GM19455 (cell line): ENCODE measurements around the gene C1orf174.

ENCODE experiments used
- ATAC-seq: cut with Tn5 transposase; IDR thresholded peaks from one replicate; pipeline ENCODE4 v1.9.1; 2021; ENCODE audit not compliant: unreplicated experiment

C1orf174 gene

GRCh38 chr1:3879099-3879498, 21.0 kb downstream of the C1orf174 start:
- ATAC-seq, result no peak

- no peak for ATAC-seq
Observed at GRCh38 chr1:3876716-3877115, 23.4 kb downstream of the C1orf174 start.

GRCh38 chr1:3874736-3875135, 25.3 kb downstream of the C1orf174 start:
- no peak for ATAC-seq

DNA sequence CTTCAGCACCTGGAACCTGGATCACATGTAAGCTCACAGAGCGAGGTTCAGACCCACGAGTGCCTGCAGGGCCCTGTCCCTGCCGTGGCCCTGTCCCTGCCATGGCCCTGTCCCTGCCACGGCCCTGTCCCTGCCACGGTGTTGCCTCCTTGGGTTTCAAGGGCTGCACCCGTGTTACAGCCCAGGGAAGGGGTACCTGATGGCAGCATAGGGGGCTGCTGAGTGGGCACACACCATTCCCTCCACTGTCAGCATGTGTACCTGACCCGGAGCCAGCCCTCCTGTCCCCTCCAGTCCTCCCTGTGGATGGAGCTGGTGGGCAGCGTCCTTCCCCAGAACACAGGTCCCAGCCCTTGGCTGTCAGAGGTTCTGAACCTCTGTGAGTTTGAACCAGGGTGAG, 27.5 kb downstream of the C1orf174 start:
- ATAC-seq, result no peak

DNA sequence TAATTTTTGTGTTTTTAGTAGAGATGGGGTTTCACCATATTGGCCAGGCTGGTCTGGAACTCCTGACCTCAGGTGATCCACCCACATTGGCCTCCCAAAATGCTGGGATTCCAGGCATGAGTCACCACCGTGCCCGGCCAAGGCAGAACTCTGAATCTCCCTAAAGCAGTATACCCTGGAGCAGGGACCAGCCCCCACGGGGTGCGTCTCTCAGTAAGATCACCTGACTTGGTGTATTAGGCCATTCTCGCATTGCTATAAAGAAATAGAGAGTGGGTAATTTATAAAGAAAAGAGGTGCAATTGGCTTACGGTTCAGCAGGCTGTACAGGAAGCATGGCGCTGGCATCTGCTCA, 28.6 kb downstream of the C1orf174 start:
- ATAC-seq, result no peak

DNA sequence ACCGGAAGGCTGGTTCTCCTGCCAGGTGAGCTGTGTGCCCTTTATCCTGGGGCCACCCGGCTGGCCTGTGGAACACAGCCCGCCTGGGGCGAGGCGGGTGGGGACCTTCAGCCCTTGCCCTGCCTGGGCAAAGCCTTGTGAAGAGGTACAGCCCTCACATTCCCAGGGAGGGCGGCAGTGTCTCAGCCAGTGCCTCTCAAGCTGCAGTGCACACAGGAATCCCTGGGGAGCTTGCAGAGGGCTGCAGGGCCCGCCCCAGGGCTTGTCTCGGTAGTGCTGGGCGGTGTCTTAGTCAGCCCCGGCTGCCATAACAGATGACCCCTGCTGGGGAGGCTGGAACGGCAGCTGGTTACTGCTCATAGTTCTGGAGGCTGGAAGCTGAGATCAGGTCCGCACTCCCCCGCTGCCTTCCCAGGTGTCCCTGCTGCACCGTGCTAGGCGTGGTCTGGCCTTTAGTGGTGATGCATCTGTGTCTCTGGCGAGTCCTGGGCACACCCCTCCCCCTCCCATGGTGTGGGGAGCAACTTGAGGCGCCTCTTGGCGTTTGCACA, 30.2 kb downstream of the C1orf174 start:
- ATAC-seq, result no peak

DNA sequence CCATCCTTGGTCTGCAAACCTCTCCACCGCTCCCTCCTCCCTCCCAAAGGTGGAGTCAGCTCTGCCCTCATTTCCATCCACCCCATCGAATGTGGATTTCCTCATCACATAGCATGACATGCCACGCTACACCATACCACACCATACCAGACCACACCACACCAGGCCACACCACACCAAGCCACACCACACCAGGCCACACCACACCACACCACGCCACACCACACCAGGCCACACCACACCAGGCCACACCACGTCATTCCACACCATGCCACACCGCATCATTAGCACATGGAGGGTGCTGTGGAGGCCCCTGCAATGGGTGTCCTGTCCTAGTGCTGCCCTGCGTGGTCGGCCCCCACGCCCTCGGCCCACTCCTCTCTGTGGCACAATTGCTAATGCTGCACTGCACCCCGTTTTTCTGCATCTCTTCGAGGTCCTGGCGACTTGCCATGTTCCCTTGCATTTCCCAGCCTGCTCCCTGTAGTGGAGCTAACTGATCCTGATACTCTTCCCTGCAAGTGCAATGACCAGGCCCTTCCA, 31.5 kb downstream of the C1orf174 start:
- no peak for ATAC-seq

- ATAC-seq, result no peak
Observed at GRCh38 chr1:3865606-3866160, 34.4 kb downstream of the C1orf174 start.

GRCh38 chr1:3864884-3865283, 35.2 kb downstream of the C1orf174 start:
- no peak for ATAC-seq

- ATAC-seq, result no peak
Observed at GRCh38 chr1:3863231-3863935, 36.7 kb downstream of the C1orf174 start.

GRCh38 chr1:3858231-3858981, 41.7 kb downstream of the C1orf174 start:
- ATAC-seq, result no peak

DNA sequence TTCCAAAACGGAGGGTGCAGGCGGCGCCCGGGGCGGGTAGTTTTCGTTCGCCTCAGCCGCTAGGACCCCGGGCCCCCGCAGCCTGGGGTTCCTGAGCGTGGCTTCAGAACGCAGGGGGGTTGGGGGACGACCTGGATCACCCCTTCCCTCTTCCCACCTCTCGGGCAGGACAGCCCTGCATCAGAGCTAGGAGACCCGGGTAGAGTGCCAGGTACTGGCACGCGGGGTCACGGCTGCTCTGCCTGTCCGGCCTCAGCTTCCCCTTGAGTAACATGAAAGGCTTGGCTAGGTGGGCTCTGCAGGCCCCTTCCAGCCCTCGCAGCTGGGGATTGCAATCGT, 42.3 kb downstream of the C1orf174 start:
- no peak for ATAC-seq

GRCh38 chr1:3856923-3857790, 42.9 kb downstream of the C1orf174 start, which contains the start of the genes CEP104 and DFFB:
Gene CEP104 (minus strand): TSS chr1:3857211. CDS start chr1:3852407, 4,804 bp downstream.
Gene DFFB (plus strand): TSS chr1:3857476. CDS start chr1:3857604, 128 bp downstream.
- ATAC-seq, result peak; percentile 93

DNA sequence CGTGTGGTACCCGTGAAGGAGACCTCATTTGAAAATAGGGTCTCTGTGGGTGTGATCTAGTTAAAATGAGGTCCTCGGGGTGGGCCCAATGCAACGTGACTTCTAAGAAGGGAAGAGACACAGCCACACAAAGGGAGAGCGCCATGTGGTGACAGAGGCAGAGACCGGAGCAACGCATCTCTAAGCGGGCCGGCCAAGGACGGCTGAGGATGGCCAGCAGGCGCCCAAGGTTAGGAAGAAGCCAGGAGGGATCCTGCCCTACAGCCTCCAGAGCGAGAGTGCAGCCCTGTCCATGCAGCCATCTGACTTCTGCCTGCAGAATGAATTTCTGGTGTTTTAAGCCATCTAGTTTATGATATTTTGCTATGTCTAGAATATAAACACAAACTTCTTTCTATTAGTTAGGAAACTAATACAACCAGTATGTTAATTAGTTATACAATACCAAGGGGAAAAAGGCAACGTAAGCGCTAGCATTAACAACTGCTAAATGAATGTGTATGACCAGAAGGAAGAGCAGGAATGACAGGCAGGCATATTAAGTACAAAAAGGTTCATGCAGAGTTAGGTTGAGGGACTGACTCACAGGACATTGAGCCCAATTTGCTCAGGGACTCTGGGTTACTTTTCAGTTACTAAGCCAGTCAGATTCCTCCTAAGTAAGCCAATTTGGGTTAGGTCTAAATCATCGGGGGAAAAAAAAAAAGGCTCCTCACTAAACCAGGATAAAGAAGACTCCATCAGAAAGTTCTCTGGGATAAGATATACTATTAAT, 47.2 kb downstream of the C1orf174 start:
- no peak for ATAC-seq

GRCh38 chr1:3852091-3852490, 48.0 kb downstream of the C1orf174 start:
- ATAC-seq, result no peak

- no peak for ATAC-seq
Observed at GRCh38 chr1:3851292-3851691, 48.8 kb downstream of the C1orf174 start.

DNA sequence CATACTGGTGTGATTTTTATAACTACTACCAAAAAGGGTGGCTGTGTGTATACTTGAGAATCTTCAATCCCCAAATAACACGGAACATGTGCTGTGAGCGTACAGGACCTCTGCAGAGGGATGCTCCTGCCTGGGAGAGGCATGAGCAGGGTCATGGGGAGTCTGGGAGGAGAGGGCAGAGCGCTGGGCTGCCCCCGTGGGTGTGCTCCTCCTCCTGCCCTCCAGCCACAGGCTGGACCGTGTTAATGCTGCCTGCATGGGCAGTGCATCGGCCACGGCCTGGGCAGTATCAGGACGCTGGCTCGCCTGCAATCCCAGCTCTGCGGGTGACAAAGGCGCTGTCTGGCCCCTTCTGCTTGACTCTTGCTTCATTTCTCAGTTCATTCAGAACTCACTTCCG, 49.2 kb downstream of the C1orf174 start:
- ATAC-seq, result no peak

GRCh38 chr1:3847081-3847480, 53.0 kb downstream of the C1orf174 start:
- ATAC-seq, result no peak

DNA sequence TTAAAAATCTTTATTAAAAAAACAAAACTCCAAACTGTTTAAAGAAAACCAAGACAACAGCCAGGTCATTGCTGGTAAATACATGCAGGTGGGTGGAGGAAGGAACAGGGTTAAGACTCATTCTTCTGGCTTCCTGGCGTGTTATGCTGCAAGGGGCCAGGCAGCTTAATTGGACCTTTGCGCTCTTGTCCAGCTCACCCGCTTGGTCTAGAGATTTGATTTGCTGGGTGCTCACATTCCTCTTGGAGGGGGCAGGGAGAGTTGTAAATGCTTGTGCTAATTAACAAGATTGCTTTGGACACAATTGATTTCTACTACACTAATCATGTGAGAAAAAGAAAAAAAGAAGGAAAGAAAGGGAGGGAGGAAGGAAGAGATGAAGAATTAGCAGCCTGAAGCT, 53.5 kb downstream of the C1orf174 start:
- ATAC-seq, result no peak

GRCh38 chr1:3842912-3843311, 57.2 kb downstream of the C1orf174 start:
- ATAC-seq, result no peak
